GM10266 (cell line): Measurements from ENCODE around the gene GPR21.

ENCODE experiments used
- DNase-seq: peaks from one replicate; pipeline ENCODE4 v3.0.0; 2012; ENCODE audit errors: extremely low spot score
- CTCF ChIP-seq: IDR thresholded peaks from 2 replicates; pipeline ENCODE4 v1.5.1; 2012; ENCODE audit warnings: mild to moderate bottlenecking, low read depth; ENCODE audit not compliant: control insufficient read depth, insufficient read depth; ENCODE audit errors: missing control alignments

Gene GPR21

DNA sequence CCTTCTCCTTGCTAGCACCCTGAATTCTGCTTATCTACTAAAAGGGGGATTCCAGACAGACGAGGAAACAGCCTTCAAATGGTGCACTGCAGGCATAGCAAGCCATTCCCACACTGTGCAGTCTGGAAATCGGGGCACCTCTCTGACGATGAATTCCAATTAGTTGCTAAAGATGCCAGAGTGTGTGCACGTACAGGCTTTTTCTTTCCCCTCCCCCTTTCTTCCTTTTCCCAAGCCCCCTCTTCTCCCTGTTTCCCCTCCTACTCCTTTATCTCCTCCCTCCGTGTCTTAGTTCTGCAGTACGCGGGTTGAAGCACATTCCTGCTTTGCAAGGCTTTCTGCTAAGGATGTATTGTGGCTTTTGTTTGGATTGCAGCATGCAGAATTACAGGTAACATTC is at the start of gene GPR21:
TSS of gene GPR21 (plus strand) at position 316 of the 400 bp plus-strand sequence. CDS start 900 bp downstream, outside the sequence.
- no peak for TF ChIP-seq CTCF
- DNase-seq: no peak

GRCh38 chr9:122986010-122986409 is 47.5 kb upstream of the GPR21 start:
- TF ChIP-seq CTCF: no peak
- DNase-seq: no peak

- no peak for TF ChIP-seq CTCF
- no peak for DNase-seq
These were observed 45.3 kb upstream of the GPR21 start for GRCh38 chr9:122988141-122988540.

- TF ChIP-seq CTCF: no peak
- peak; percentile 28 for DNase-seq
These were observed 44.4 kb upstream of the GPR21 start for GRCh38 chr9:122988920-122989621.

DNA sequence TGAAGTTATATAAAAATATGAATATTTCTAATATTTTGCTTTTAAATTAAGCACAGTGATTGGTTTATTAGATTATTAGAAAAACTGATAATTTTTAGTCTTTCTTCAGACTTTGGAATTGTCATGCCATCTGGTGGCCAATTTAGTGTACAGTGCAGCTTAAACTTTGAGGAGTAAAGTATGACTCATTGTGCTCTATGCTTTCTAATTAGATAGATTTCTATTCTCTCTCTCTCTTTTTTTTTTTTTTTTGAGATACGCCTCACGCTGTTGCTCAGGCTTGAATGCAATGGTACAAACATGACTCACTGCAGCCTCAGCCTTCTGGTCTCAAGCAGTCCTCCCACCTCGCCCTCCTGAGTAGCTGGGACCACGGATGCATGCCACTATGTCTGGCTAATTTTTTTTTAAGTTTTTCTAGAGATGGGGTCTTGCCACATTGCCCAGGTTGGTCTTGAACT is 42.1 kb upstream of the GPR21 start:
- peak; percentile 30 for DNase-seq

GRCh38 chr9:122996586-122996985 is 36.9 kb upstream of the GPR21 start:
- no peak for TF ChIP-seq CTCF
- DNase-seq: no peak

More for the DNA sequence above, 42.1 kb upstream of the GPR21 start:
- TF ChIP-seq CTCF: peak; percentile 61

DNA sequence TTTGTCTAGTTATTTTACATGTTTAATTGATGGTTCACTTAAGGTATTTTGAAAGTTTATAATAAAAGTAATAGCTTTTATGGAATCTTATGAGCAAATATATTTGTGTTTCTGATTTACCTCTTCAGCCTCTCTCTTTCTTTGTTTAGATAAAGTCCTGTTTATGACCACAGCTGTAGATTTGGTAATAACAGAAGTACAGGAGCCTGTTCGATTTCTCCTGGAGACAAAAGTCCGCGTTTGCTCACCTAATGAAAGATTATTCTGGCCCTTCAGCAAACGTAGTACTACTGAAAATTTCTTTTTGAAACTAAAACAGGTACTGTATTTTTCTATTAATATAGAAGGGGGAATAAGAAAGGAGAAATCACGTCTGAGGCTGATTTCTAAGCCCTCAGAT is 35.0 kb upstream of the GPR21 start:
- DNase-seq: no peak
- TF ChIP-seq CTCF: no peak
